H9 (cell line): ENCODE data around the gene SCN3A. TPM values are rescaled to one million over a fixed set of nuclear protein-coding genes. Genes with fewer than 3 reads are reported as not detected.

Source experiments
- DNase-seq: peaks from one replicate; pipeline ENCODE4 v3.0.0-alpha.2; 2017
- H2AFZ ChIP-seq: one replicate; pipeline ENCODE4 v1.6.1; 2013; ENCODE audit warnings: mild to moderate bottlenecking, low read length, control low read depth, moderate library complexity
- H2AK5ac ChIP-seq: 2 replicates; pipeline ENCODE4 v1.6.1; 2013; ENCODE audit warnings: low read length, control low read depth, mixed read lengths; ENCODE audit not compliant: insufficient read length
- H2BK120ac ChIP-seq: one replicate; pipeline ENCODE4 v1.6.1; 2013; ENCODE audit warnings: low read depth, mild to moderate bottlenecking, low read length, control low read depth, inconsistent platforms; ENCODE audit not compliant: poor library complexity, severe bottlenecking
- H2BK12ac ChIP-seq: 2 replicates; pipeline ENCODE4 v1.6.1; 2013; ENCODE audit warnings: low read length, control low read depth, mixed read lengths, low read depth; ENCODE audit not compliant: insufficient read length
- H2BK15ac ChIP-seq: 2 replicates; pipeline ENCODE4 v1.6.1; 2013; ENCODE audit warnings: low read depth, low read length, control low read depth
- H2BK20ac ChIP-seq: one replicate; pipeline ENCODE4 v1.6.1; 2013; ENCODE audit warnings: low read depth, mild to moderate bottlenecking, low read length, control low read depth, inconsistent platforms; ENCODE audit not compliant: poor library complexity, severe bottlenecking
- H2BK5ac ChIP-seq: 2 replicates; pipeline ENCODE4 v1.6.1; 2013; ENCODE audit warnings: low read length, control low read depth, mixed read lengths; ENCODE audit not compliant: insufficient read length
- H3K14ac ChIP-seq: 2 replicates; pipeline ENCODE4 v1.6.1; 2013; ENCODE audit warnings: low read length, control low read depth; ENCODE audit not compliant: insufficient read depth
- H3K18ac ChIP-seq: 2 replicates; pipeline ENCODE4 v1.6.1; 2013; ENCODE audit warnings: low read depth, mild to moderate bottlenecking, mixed read lengths, low read length, control low read depth; ENCODE audit not compliant: insufficient read length
- H3K23ac ChIP-seq: 2 replicates; pipeline ENCODE4 v1.6.1; 2013; ENCODE audit warnings: low read length, control low read depth, mixed read lengths, low read depth; ENCODE audit not compliant: insufficient read length
- H3K23me2 ChIP-seq: 2 replicates; pipeline ENCODE4 v1.6.1; 2013; ENCODE audit warnings: low read depth, mild to moderate bottlenecking, mixed read lengths, low read length, control low read depth; ENCODE audit not compliant: insufficient read length, poor library complexity, severe bottlenecking
- H3K27ac ChIP-seq: 2 replicates; pipeline ENCODE4 v1.5.1; 2013; ENCODE audit warnings: low read length, control low read depth, mixed read lengths, low read depth; ENCODE audit not compliant: insufficient read length
- H3K27me3 ChIP-seq: 2 replicates; pipeline ENCODE4 v1.6.1; 2013; ENCODE audit warnings: low read length, control low read depth, inconsistent platforms; ENCODE audit not compliant: insufficient read depth
- H3K4ac ChIP-seq: 2 replicates; pipeline ENCODE4 v1.6.1; 2013; ENCODE audit warnings: low read depth, mild to moderate bottlenecking, control low read depth, inconsistent platforms, low read length, moderate library complexity
- H3K4me1 ChIP-seq: 2 replicates; pipeline ENCODE4 v1.6.1; 2013; ENCODE audit warnings: low read length, control low read depth, inconsistent platforms; ENCODE audit not compliant: insufficient read depth
- H3K4me2 ChIP-seq: 2 replicates; pipeline ENCODE4 v1.6.1; 2013; ENCODE audit warnings: low read length, control low read depth, mixed read lengths; ENCODE audit not compliant: insufficient read length, insufficient read depth
- H3K56ac ChIP-seq: 2 replicates; pipeline ENCODE4 v1.6.1; 2013; ENCODE audit warnings: low read depth, mild to moderate bottlenecking, mixed read lengths, low read length, control low read depth; ENCODE audit not compliant: insufficient read length
- H3K79me1 ChIP-seq: 2 replicates; pipeline ENCODE4 v1.6.1; 2013; ENCODE audit warnings: low read depth, mild to moderate bottlenecking, moderate library complexity, low read length, control low read depth, inconsistent platforms; ENCODE audit not compliant: insufficient read depth, poor library complexity, severe bottlenecking
- H3K79me2 ChIP-seq: 2 replicates; pipeline ENCODE4 v1.6.1; 2013; ENCODE audit warnings: low read length, control low read depth, inconsistent platforms; ENCODE audit not compliant: insufficient read depth
- H3K9ac ChIP-seq: 2 replicates; pipeline ENCODE4 v1.6.1; 2013; ENCODE audit warnings: low read length, control low read depth, mixed read lengths; ENCODE audit not compliant: insufficient read length; ENCODE audit errors: extremely low read depth
- H3K9me3 ChIP-seq: one replicate; pipeline ENCODE4 v1.6.1; 2013; ENCODE audit warnings: low read depth, low read length, inconsistent platforms; ENCODE audit not compliant: control insufficient read depth
- H3T11ph ChIP-seq: one replicate; pipeline ENCODE4 v1.6.1; 2013; ENCODE audit warnings: mild to moderate bottlenecking, low read length, control low read depth, inconsistent platforms
- H4K20me1 ChIP-seq: one replicate; pipeline ENCODE4 v1.6.1; 2013; ENCODE audit not compliant: control insufficient read depth, insufficient read length, insufficient read depth
- H4K5ac ChIP-seq: 2 replicates; pipeline ENCODE4 v1.6.1; 2013; ENCODE audit warnings: low read depth, mild to moderate bottlenecking, mixed read lengths, low read length, control low read depth; ENCODE audit not compliant: insufficient read length
- H4K8ac ChIP-seq: replicated peaks from 2 replicates; pipeline ENCODE4 v1.6.1; 2013; ENCODE audit warnings: low read length, control low read depth, mixed read lengths, low read depth; ENCODE audit not compliant: insufficient read length
- H4K91ac ChIP-seq: 2 replicates; pipeline ENCODE4 v1.6.1; 2013; ENCODE audit warnings: low read depth, mild to moderate bottlenecking, moderate library complexity, mixed read lengths, low read length, control low read depth; ENCODE audit not compliant: insufficient read length
- H3K27ac Mint-ChIP-seq, 3 experiments: 2 replicates in 2 of 3; 3 replicates in 1 of 3; pipeline ENCODE4 v1.8.0; 2020 to 2021; ENCODE audit warnings: mixed read lengths in 3 of 3, mild to moderate bottlenecking in 1 of 3, moderate library complexity in 1 of 3
- H3K27me3 Mint-ChIP-seq: 2 replicates; pipeline ENCODE4 v1.8.0; 2021; ENCODE audit warnings: low read depth, mild to moderate bottlenecking, moderate library complexity, mixed read lengths
- H3K36me3 Mint-ChIP-seq, 3 experiments: 2 replicates in 2 of 3; 3 replicates in 1 of 3; pipeline ENCODE4 v1.8.0; 2020 to 2021; ENCODE audit warnings: low read depth in 3 of 3, mixed read lengths in 3 of 3; ENCODE audit not compliant: insufficient read depth in 1 of 3
- H3K4me1 Mint-ChIP-seq, 2 experiments: 2 replicates each; pipeline ENCODE4 v1.8.0; 2020; ENCODE audit warnings: mixed read lengths in 2 of 2
- H3K4me3 Mint-ChIP-seq, 2 experiments: 2 replicates in 1 of 2; 3 replicates in 1 of 2; pipeline ENCODE4 v1.8.0; 2020 to 2021; ENCODE audit warnings: mild to moderate bottlenecking in 2 of 2, mixed read lengths in 2 of 2, moderate library complexity in 1 of 2
- H3K9me3 Mint-ChIP-seq, 2 experiments: 2 replicates in 1 of 2; 3 replicates in 1 of 2; pipeline ENCODE4 v1.8.0; 2020; ENCODE audit warnings: mild to moderate bottlenecking in 2 of 2, mixed read lengths in 2 of 2, moderate library complexity in 1 of 2
- WGBS: extraction: QIAGEN DNeasy Blood & Tissue Kit; methylation state at CpG from one replicate; pipeline ENCODE4 v1.1.7; 2013; ENCODE audit warnings: missing lambda C conversion rate, low lambda C conversion rate, mixed read lengths; ENCODE audit not compliant: insufficient read length; ENCODE audit errors: extremely low coverage; 5-methylcytosine and 5-hydroxymethylcytosine counted together
- total RNA-seq: library from RNA; stranded (reverse); gene quantifications from 2 replicates; pipeline ENCODE4 v1.2.1, GENCODE V29; 2021
- TF ChIP-seq, protein P1 (sequence below): fragments of 200-600 bp; sonication (generic); conservative IDR thresholded peaks from 3 replicates; pipeline ENCODE4 v1.8.0; 2021; ENCODE audit warnings: antibody characterized with exemption, mild to moderate bottlenecking

SCN3A gene
- total RNA-seq, 1 experiment from 2014 or later, result not detected

DNA sequence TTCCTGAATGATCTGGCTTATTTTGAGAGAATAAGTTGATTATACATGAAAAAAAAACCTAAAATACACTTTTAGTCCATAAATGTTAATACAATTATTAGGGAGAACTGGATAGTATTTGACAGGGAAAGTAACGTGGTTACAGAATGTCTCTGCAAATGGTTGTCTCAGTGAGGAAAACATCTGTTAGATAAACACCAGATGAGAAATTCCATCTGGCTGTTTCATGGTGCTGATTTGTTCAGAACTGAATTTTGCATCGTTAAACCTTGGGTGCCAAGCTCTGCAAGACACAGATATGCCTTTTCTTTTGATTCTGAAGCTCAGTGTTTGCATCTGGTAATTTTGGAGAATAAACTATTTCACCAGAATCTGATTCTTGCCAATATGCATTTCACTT, 90.4 kb downstream of the SCN3A start:
- no peak for DNase-seq
- Histone ChIP-seq H3K79me1 (no peaks in the 10 kb centered on the region), H3K56ac (no peak overlapping the region), H2BK15ac (no peak overlapping the region), H3K9me3 (no peaks in the 10 kb centered on the region), H3K79me2 (no peaks in the 10 kb centered on the region), H2BK120ac (no peak overlapping the region), H3K4me2 (no peak overlapping the region), H3K27me3 (no peaks in the 10 kb centered on the region), H2AK5ac (no peak overlapping the region), H4K5ac (no peak overlapping the region), H4K8ac (no peak overlapping the region), H3K18ac (no peak overlapping the region), H2AFZ (no peak overlapping the region), H3K4ac (no peak overlapping the region), H3K27ac (no peak overlapping the region), H3K4me1 (no peaks in the 10 kb centered on the region; the same call in 1 of the 2 replicates), H2BK12ac (no peak overlapping the region), H3T11ph (no peak overlapping the region), H3K14ac (no peak overlapping the region), H3K9ac (no peak overlapping the region), H3K23me2 (no peaks in the 10 kb centered on the region), H4K20me1 (no peaks in the 10 kb centered on the region), H3K23ac (no peak overlapping the region), H2BK20ac (no peak overlapping the region), H2BK5ac (no peak overlapping the region), H4K91ac (no peak overlapping the region)
- Mint-ChIP-seq H3K36me3 (no peaks in the 10 kb centered on the region), H3K27me3 (no peaks in the 10 kb centered on the region; the same call in 1 of the 2 replicates), H3K9me3 (no peaks in the 10 kb centered on the region; a peak in 1 of 5 replicates), H3K4me3 (no peak overlapping the region), H3K27ac (no peak overlapping the region), H3K4me1 (peaks cover 4 to 7% of the 10 kb centered on the region in 2 experiments)
- WGBS, result no CpG with 5 or more reads among the region's 2 CpGs
- TF ChIP-seq, protein P1, sequence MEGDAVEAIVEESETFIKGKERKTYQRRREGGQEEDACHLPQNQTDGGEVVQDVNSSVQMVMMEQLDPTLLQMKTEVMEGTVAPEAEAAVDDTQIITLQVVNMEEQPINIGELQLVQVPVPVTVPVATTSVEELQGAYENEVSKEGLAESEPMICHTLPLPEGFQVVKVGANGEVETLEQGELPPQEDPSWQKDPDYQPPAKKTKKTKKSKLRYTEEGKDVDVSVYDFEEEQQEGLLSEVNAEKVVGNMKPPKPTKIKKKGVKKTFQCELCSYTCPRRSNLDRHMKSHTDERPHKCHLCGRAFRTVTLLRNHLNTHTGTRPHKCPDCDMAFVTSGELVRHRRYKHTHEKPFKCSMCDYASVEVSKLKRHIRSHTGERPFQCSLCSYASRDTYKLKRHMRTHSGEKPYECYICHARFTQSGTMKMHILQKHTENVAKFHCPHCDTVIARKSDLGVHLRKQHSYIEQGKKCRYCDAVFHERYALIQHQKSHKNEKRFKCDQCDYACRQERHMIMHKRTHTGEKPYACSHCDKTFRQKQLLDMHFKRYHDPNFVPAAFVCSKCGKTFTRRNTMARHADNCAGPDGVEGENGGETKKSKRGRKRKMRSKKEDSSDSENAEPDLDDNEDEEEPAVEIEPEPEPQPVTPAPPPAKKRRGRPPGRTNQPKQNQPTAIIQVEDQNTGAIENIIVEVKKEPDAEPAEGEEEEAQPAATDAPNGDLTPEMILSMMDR, result no peak
